Thyroid gland (tissue), 4 donors: ENCODE results near the gene SLC22A1. TPM values are rescaled to one million over a fixed set of nuclear protein-coding genes. Genes with fewer than 3 reads are reported as not detected.

Source experiments
- DNase-seq, 2 donors: peaks; one replicate each; pipeline ENCODE4 v3.0.0-alpha.2; 2019
- H3K27ac ChIP-seq, 3 donors: fragments of 200-600 bp; sonication (generic); 1 replicate in 2 of 3; 2 replicates in 1 of 3; pipeline ENCODE4 v1.5.1; 2016 to 2019; ENCODE audit warnings: mild to moderate bottlenecking in 1 of 3, moderate library complexity in 1 of 3
- H3K27me3 ChIP-seq: fragments of 200-600 bp; sonication (generic); one replicate; pipeline ENCODE4 v1.5.1; 2019
- H3K36me3 ChIP-seq, 2 donors: fragments of 200-600 bp; sonication (generic); one replicate each; pipeline ENCODE4 v1.5.1; 2016 to 2019
- H3K4me1 ChIP-seq, 2 donors: fragments of 200-600 bp; sonication (generic); one replicate each; pipeline ENCODE4 v1.5.1; 2017 to 2019
- H3K4me3 ChIP-seq, 3 donors: fragments of 200-600 bp; sonication (generic); replicated peaks in 1 of 3; 1 replicate in 2 of 3; 2 replicates in 1 of 3; pipeline ENCODE4 v1.5.1; 2016; ENCODE audit warnings: mild to moderate bottlenecking in 1 of 3
- H3K9me3 ChIP-seq: fragments of 200-600 bp; sonication (generic); one replicate; pipeline ENCODE4 v1.5.1; 2017
- POLR2A ChIP-seq, 2 donors: fragments of 450-650 bp; IDR thresholded peaks; one replicate each; pipeline ENCODE4 v1.6.1; 2017; ENCODE audit warnings: antibody characterized with exemption in 2 of 2, mild to moderate bottlenecking in 2 of 2, moderate library complexity in 1 of 2
- WGBS, 2 donors: methylation state at CpG; one replicate each; pipeline ENCODE4 v1.1.5; 2017; 5-methylcytosine and 5-hydroxymethylcytosine counted together
- intact Hi-C: fragments of 100-400 bp; cut with DNase I; formaldehyde crosslinking; loops from one replicate; pipeline ENCODE4 v1.15.1; 2023
- total RNA-seq, 4 donors: library from RNA; depleted of rRNA; stranded (reverse); fragments of >200 nt; gene quantifications; one replicate each; pipeline ENCODE4 v1.2.3, GENCODE V29; 2016
- TF ChIP-seq, protein P1 (sequence below), 6 experiments: fragments of 200-600 bp in 3 of 6; fragments of 450-650 bp in 3 of 6; sonication (generic) in 3 of 6; IDR thresholded peaks; one replicate each; pipeline ENCODE4 v1.5.1; 2016 to 2019; ENCODE audit warnings: antibody characterized with exemption in 6 of 6, mild to moderate bottlenecking in 2 of 6, inconsistent platforms in 1 of 6, moderate library complexity in 1 of 6

SLC22A1 gene
- total RNA-seq, 4 donors from 2014 or later: 2.0 to 4.8 (median 3.7) TPM

DNA sequence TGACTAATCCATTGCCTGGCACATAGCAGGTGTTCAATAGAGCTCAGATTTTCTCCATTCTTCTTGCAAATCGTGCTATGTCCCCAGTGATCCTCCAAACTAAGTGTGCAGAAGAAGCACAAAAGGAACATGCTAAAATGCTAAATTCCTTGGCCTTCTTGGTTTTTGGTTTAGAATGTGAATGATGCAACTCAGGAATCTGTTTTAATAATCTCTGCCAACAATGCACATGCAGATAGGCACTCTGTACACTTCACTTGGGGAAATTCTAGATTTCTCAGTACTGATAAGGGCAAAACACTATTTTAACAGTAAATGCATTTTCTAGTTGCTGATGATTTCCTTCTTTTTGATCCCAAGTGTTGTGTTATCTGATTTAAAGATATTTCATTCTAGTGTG, 35.2 kb downstream of the SLC22A1 start:
- Histone ChIP-seq H3K4me1 (peaks cover 0 to 3% of the 10 kb centered on the region in 2 donors), H3K27ac (no peak overlapping the region), H3K27me3 (no peaks in the 10 kb centered on the region), H3K9me3 (no peaks in the 10 kb centered on the region), H3K36me3 (peaks cover 0 to 5% of the 10 kb centered on the region in 2 donors), H3K4me3 (no peak overlapping the region)
- no peak for DNase-seq
- intact Hi-C loops: no loop called here
- TF ChIP-seq, protein P1, sequence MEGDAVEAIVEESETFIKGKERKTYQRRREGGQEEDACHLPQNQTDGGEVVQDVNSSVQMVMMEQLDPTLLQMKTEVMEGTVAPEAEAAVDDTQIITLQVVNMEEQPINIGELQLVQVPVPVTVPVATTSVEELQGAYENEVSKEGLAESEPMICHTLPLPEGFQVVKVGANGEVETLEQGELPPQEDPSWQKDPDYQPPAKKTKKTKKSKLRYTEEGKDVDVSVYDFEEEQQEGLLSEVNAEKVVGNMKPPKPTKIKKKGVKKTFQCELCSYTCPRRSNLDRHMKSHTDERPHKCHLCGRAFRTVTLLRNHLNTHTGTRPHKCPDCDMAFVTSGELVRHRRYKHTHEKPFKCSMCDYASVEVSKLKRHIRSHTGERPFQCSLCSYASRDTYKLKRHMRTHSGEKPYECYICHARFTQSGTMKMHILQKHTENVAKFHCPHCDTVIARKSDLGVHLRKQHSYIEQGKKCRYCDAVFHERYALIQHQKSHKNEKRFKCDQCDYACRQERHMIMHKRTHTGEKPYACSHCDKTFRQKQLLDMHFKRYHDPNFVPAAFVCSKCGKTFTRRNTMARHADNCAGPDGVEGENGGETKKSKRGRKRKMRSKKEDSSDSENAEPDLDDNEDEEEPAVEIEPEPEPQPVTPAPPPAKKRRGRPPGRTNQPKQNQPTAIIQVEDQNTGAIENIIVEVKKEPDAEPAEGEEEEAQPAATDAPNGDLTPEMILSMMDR (IDR thresholded peaks at IDR 0.05): no peak
- no peak for TF ChIP-seq POLR2A (IDR thresholded peaks at IDR 0.05)
- 79 to 86% methylated on average over 1 of the region's 1 CpG for WGBS, 2 donors

DNA sequence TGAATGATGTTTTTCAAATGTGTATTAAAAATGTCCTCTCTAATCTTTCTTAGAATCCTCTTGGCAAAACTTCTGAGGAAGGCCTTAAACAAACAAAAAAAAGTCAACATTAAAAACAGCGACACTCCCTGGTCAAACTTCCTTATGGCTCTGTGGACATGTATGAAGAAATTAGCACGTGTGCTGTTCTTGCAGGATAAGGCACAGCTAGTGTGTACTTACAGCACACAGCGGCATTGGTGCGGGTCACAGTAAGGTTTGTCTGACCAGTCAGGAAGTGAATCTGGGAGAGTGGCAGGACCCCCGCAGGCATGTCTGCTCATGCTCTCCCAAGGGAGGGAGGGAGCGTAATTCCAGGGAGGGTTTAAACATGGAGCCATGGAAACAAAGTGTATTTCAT, 38.8 kb downstream of the SLC22A1 start:
- 59 to 70% methylated on average over 6 of the region's 6 CpGs for WGBS, 2 donors
- H3K4me1 ChIP-seq: peaks cover 0 to 3% of the 10 kb centered on the region in 2 donors
- H3K27me3 ChIP-seq: no peaks in the 10 kb centered on the region
- no peak overlapping the region for H3K27ac ChIP-seq
- DNase-seq: no peak
- H3K4me3 ChIP-seq: no peak overlapping the region
- no peaks in the 10 kb centered on the region for H3K9me3 ChIP-seq
- intact Hi-C loops: no loop called here
- H3K36me3 ChIP-seq: peaks cover 0 to 5% of the 10 kb centered on the region in 2 donors
- no peak for TF ChIP-seq POLR2A (IDR thresholded peaks at IDR 0.05)
- TF ChIP-seq, protein P1 (IDR thresholded peaks at IDR 0.05): peak in 1 of 6 experiments; percentile 12

DNA sequence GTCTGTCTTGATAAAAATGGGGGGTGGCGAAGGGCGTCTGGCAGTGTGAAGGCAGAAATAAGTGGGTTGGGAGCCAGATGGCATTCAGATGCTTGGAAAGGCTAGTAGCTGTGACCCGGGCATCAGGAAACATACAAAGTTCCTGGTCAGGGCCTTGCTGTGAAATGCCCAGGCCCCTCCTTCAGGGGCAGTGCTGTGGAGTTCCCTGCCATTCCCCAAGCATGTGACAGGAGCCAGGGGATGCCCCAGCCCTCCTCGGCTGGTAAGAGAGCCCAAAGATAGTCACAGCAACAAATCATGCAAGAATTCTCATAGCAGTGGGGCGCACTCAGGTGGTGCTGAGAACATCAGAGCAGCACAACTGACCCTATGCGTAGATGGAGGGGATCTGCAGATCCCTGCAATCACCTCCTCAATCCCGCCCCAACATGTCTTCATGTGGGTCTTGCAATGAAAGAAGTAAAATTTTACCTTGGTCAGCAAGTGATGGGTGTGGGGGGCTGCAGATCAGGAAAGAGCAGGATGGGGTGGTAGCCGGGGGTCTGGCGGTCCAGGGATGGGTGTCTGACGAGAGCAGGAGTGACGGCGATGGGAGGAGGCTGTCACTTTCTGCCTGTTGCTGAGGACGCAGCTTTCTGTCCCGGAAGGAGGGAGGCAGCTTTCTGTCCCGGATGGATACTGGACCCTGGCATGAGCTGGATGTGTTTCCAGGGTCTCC, 39.5 kb downstream of the SLC22A1 start:
- WGBS, 2 donors: 90 to 94% methylated on average over 15 of the region's 15 CpGs
- intact Hi-C loops: no loop called here
- Histone ChIP-seq H3K4me3 (no peak overlapping the region), H3K27me3 (no peaks in the 10 kb centered on the region), H3K9me3 (no peaks in the 10 kb centered on the region), H3K27ac (no peak overlapping the region), H3K4me1 (peaks cover 0 to 3% of the 10 kb centered on the region in 2 donors), H3K36me3 (peaks cover 0 to 1% of the 10 kb centered on the region in 2 donors)
- TF ChIP-seq, protein P1 (IDR thresholded peaks at IDR 0.05): no peak
- TF ChIP-seq POLR2A (IDR thresholded peaks at IDR 0.05): no peak
- DNase-seq: no peak

DNA sequence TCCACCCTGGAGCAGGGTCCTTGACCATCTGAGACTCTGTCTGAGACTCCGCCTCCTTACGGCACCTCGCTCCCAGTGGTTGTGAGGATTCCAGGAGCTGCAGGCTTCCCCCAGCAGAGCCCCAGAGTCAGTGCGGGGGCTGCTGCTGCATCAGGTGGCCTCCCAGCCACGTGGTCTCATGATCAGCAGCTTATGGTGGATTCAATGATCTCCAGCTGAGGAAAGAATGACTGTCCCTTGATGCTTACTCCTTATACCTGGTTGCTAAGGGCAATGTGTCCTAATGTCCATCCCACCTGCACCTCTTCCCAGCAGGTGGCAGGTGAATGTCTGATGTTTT, 40.0 kb downstream of the SLC22A1 start:
- Histone ChIP-seq H3K36me3 (no peaks in the 10 kb centered on the region), H3K4me1 (peaks cover 0 to 3% of the 10 kb centered on the region in 2 donors), H3K27ac (no peak overlapping the region), H3K4me3 (no peak overlapping the region), H3K9me3 (no peaks in the 10 kb centered on the region), H3K27me3 (no peaks in the 10 kb centered on the region)
- intact Hi-C loops: no loop called here
- DNase-seq: no peak
- WGBS, 2 donors: 77 to 80% methylated on average over 5 of the region's 5 CpGs
- no peak for TF ChIP-seq POLR2A (IDR thresholded peaks at IDR 0.05)
- TF ChIP-seq, protein P1 (IDR thresholded peaks at IDR 0.05): no peak

DNA sequence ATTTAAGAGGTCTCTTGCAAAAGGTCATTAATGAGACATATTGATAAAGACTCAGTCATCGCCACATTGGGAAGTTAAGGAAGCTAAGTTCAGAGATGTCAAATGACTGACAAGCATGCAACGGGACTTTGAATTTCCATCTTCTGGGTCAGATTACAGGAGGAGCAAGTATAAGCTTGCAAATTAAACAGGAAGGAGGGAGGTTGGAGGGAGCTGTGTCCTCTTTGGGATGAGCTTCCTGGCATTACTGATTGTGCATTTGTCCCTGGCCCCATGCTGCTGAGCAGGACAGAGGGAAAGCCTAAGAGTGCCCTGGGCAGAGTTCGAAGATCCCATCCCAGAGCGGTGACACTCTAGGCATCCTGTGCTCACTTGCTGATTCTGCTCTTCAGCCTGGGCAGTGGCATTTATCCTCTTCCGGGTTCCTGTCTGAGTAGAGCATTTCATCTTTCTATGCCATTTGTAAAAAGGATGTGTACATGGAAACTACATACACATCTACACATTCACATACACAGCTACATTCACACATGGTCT, 40.5 kb downstream of the SLC22A1 start:
- no peak for DNase-seq
- Histone ChIP-seq H3K27me3 (no peaks in the 10 kb centered on the region), H3K27ac (no peak overlapping the region), H3K4me1 (peaks cover 0 to 3% of the 10 kb centered on the region in 2 donors), H3K9me3 (no peaks in the 10 kb centered on the region), H3K36me3 (no peaks in the 10 kb centered on the region), H3K4me3 (no peak overlapping the region)
- intact Hi-C loops: no loop called here
- WGBS, 2 donors: 80 to 82% methylated on average over 5 of the region's 5 CpGs
- TF ChIP-seq, protein P1 (IDR thresholded peaks at IDR 0.05): no peak
- no peak for TF ChIP-seq POLR2A (IDR thresholded peaks at IDR 0.05)
